GM12891 (cell line): ENCODE data around the gene HNRNPDL.

Source experiments
- POLR2A ChIP-seq: IDR thresholded peaks from 2 replicates; pipeline ENCODE4 v1.6.1; 2011; ENCODE audit warnings: low read depth, low read length, control low read depth
- POU2F2 ChIP-seq: IDR thresholded peaks from 2 replicates; pipeline ENCODE4 v1.6.1; 2011; ENCODE audit warnings: low read depth, mild to moderate bottlenecking, control low read depth, low read length, moderate library complexity
- SPI1 ChIP-seq: IDR thresholded peaks from 2 replicates; pipeline ENCODE4 v1.6.1; 2011; ENCODE audit warnings: low read depth, low read length, control low read depth
- TAF1 ChIP-seq: IDR thresholded peaks from 2 replicates; pipeline ENCODE4 v1.6.1; 2011; ENCODE audit warnings: low read depth, low read length, control low read depth

DNA sequence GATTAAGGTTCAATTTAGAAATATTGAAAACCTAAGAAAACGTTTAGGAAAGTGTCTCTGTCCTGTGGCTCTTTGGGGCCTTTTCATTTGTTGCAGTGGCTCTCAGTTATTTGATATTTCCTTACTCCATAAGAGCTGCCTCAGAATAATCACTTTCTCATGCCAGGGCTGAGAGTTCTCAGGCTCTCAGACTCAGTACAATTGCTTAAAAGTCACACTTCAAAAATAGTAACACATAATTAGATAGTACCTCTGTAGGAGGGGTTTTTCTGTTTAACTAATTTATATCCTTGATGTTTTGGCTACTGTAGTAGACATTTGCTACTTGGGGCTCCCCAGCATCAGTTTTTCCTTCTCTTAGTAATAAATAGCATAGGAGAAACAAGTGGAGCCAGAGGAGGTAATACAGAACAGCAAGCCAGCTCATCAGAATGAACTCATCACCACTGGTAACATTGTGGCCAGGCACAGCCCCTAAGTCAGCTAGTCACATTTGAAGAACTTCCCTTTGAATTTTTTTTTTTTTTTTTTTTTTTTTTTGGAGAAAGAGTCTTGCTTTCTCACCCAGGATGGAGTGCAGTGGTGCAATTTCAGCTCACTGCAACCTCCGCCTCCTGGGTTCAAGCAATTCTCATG, 48.5 kb downstream of the HNRNPDL start:
- TF ChIP-seq POU2F2, result no peak
- TF ChIP-seq TAF1, result no peak
- no peak for TF ChIP-seq SPI1
- no peak for TF ChIP-seq POLR2A
